T-helper 17 cell (primary cell): Measurements from ENCODE around the gene PYGO2. TPM values are rescaled to one million over a fixed set of nuclear protein-coding genes. Genes with fewer than 3 reads are reported as not detected.
"Not testable (repeated sequence)": the region's sequence is repeated elsewhere in the genome, so short reads cannot be mapped to it uniquely, and the experiment has no call there.

Source experiments
- ATAC-seq: fragments of 150-1000 bp; cut with Tn5 transposase; 2 replicates; pipeline ENCODE4 v1.10.0; 2021; ENCODE audit warnings: mild to moderate bottlenecking, moderate library complexity
- DNase-seq, 3 donors: peaks; one replicate each; pipeline versions ENCODE4 v3.0.0 to v3.0.0-alpha.2; 2020 to 2021
- H3K9me3 ChIP-seq: one replicate; pipeline ENCODE4 v1.7.0; 2013; ENCODE audit warnings: low read length, mild to moderate bottlenecking; ENCODE audit not compliant: control insufficient read depth, poor library complexity, severe bottlenecking
- H3K27ac Mint-ChIP-seq: one replicate; pipeline ENCODE4 v1.8.0; 2022; ENCODE audit warnings: mild to moderate bottlenecking, moderate library complexity, mixed read lengths
- H3K27me3 Mint-ChIP-seq: one replicate; pipeline ENCODE4 v1.8.0; 2022; ENCODE audit warnings: mixed read lengths
- H3K36me3 Mint-ChIP-seq: one replicate; pipeline ENCODE4 v1.8.0; 2022; ENCODE audit warnings: low read depth, mixed read lengths
- H3K4me1 Mint-ChIP-seq: one replicate; pipeline ENCODE4 v1.8.0; 2022; ENCODE audit warnings: mild to moderate bottlenecking, mixed read lengths
- H3K4me3 Mint-ChIP-seq: one replicate; pipeline ENCODE4 v1.8.0; 2022; ENCODE audit warnings: mild to moderate bottlenecking, moderate library complexity, mixed read lengths
- total RNA-seq, 4 donors: library from RNA in 2 of 4; stranded (reverse) in 2 of 4; gene quantifications; one replicate each; pipeline ENCODE4 v1.2.3 and lab custom pipeline; 2022 to 2026

PYGO2 gene
- total RNA-seq, 2 donors from 2014 or later: 34.7 to 45.1 TPM

DNA sequence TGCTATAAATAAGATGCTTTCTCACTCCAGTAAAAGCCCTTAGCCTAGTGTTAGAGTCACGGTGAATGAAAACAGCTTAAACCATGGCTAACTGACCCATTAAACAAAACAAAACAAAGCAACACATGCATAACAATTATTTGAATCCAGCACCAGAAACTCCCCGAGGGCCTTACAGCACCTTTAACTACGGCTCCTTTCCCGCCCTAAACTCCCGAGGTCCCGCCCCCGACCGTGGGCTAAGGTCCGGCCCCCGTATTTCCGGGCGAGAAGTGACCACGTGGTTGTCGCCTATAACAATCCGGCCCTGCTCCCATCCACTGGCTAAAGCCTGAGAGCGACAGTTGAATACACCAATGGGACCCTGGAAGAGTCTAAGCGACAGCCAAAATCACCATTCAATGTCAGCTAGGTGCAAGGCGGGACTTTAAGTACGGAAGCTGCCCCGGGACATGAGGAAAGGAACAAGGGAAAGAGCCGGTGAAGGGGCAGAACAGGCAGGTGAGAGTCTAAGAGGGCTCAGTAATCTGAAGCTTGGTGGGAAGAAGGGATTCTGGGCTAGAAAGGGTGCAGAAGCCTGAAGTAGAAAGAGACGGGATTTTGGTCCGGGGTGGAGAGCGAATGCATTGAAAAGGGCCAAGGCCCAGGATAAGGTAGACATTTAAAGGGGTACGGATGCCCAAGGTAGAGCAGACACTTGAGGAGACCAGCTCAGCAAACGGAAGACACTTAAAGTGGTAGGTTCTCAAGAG lies 21.5 kb upstream of the PYGO2 start, which contains the start of gene FLAD1:
Gene FLAD1 (plus strand): TSS at position 448 of the 752 bp plus-strand sequence. CDS start 351 bp downstream, outside the sequence.
- H3K9me3 ChIP-seq: no peaks in the 10 kb centered on the region
- Mint-ChIP-seq H3K4me3 (no peak within 1 kb of the TSS), H3K36me3 (no peaks in the 10 kb centered on the region), H3K27ac (no peak within 1 kb of the TSS), H3K4me1 (peaks cover 9% of the 10 kb centered on the region), H3K27me3 (no peaks in the 10 kb centered on the region)
- DNase-seq: peak; percentile 85 to 92 (median 85)
- peak; percentile 99 for ATAC-seq

DNA sequence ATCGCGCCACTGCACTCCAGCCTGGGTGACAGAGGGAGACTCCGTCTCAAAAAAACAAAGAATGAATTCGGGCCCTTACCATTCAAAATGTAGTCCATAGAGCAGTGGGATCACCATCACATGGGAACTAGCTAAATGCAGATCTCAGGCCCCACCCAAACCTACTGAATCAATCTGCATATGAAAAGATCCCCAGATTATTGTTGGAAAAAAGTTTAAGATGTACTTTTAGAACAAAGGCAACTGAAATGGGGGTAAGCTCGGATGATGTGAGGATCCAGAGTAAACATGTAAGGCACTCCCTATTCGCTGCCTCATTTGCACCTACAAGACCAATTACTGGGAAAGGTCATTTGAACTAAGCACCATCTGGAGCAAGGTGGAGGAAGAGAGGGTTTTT lies 20.8 kb upstream of the PYGO2 start:
- H3K9me3 ChIP-seq: no peaks in the 10 kb centered on the region
- no peaks in the 10 kb centered on the region for H3K27me3 Mint-ChIP-seq
- peaks cover 14% of the 10 kb centered on the region for H3K4me1 Mint-ChIP-seq
- no peaks in the 10 kb centered on the region for H3K36me3 Mint-ChIP-seq
- no peak overlapping the region for H3K4me3 Mint-ChIP-seq
- no peak for DNase-seq
- no peak overlapping the region for H3K27ac Mint-ChIP-seq
- no peak for ATAC-seq

- Mint-ChIP-seq H3K4me1 (peaks cover 5% of the 10 kb centered on the region), H3K27me3 (no peaks in the 10 kb centered on the region), H3K4me3 (no peak overlapping the region), H3K36me3 (no peaks in the 10 kb centered on the region), H3K27ac (no peak overlapping the region)
- no peak for ATAC-seq
- no peaks in the 10 kb centered on the region for H3K9me3 ChIP-seq
- DNase-seq: no peak
Measured at GRCh38 chr1:154978360-154978759, 16.8 kb upstream of the PYGO2 start.

GRCh38 chr1:154977762-154978161 lies 16.2 kb upstream of the PYGO2 start:
- not testable (repeated sequence) for H3K9me3 ChIP-seq, H3K27ac Mint-ChIP-seq, DNase-seq, H3K36me3 Mint-ChIP-seq, H3K27me3 Mint-ChIP-seq, H3K4me1 Mint-ChIP-seq, ATAC-seq, H3K4me3 Mint-ChIP-seq

DNA sequence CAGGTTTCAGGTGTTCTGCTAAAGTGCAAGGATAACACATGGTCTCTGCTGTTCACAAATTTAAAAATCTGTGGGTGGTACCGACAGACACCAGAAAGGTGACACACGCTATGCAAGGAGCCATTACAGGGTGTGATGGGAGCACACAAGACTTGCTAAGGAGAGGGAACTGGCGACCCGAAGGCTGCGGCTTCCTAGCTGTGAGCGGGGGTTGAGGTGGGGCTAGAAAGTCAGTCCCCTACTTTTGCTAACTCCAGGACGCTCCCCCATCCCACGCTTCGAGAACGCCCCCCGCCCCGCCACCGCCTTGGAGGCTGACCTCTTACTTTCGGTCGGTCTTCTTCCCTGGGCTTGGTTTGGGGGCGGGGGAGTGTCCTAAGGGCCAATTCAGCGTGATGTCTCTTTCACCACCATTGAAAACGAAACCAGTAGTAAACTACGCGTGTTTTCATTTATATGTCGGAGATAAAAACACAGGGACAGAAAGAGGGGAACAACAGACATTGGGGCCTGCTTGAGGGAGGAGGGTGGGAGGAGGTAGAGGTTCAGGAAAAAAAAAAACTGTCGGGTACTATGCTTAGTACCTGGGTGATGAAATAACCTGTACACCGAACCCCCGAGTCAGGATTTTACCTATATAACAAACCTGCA lies 14.0 kb upstream of the PYGO2 start:
- peak in 1 of 3 donors; percentile 37 for DNase-seq
- no peaks in the 10 kb centered on the region for H3K27me3 Mint-ChIP-seq
- no peaks in the 10 kb centered on the region for H3K36me3 Mint-ChIP-seq
- no peak overlapping the region for H3K4me3 Mint-ChIP-seq
- H3K4me1 Mint-ChIP-seq: peaks cover 25% of the 10 kb centered on the region
- no peak for ATAC-seq
- H3K27ac Mint-ChIP-seq: no peak overlapping the region
- H3K9me3 ChIP-seq: no peaks in the 10 kb centered on the region

GRCh38 chr1:154974808-154975408 lies 13.3 kb upstream of the PYGO2 start:
- H3K4me1 Mint-ChIP-seq: peaks cover 25% of the 10 kb centered on the region
- no peak overlapping the region for H3K27ac Mint-ChIP-seq
- H3K9me3 ChIP-seq: no peaks in the 10 kb centered on the region
- no peak overlapping the region for H3K4me3 Mint-ChIP-seq
- H3K36me3 Mint-ChIP-seq: no peaks in the 10 kb centered on the region
- DNase-seq (peak; percentile 86 to 90 (median 88)), ATAC-seq (peak; percentile 51)
- no peaks in the 10 kb centered on the region for H3K27me3 Mint-ChIP-seq

- no peaks in the 10 kb centered on the region for H3K27me3 Mint-ChIP-seq
- no peak within 1 kb of the TSS for H3K27ac Mint-ChIP-seq
- ATAC-seq: peak; percentile 86
- H3K4me1 Mint-ChIP-seq: peaks cover 29% of the 10 kb centered on the region
- H3K4me3 Mint-ChIP-seq: no peak within 1 kb of the TSS
- no peaks in the 10 kb centered on the region for H3K9me3 ChIP-seq
- peak; percentile 86 to 94 (median 91) for DNase-seq
- peaks cover 3% of the 10 kb centered on the region for H3K36me3 Mint-ChIP-seq
Measured at GRCh38 chr1:154974102-154974807, 12.7 kb upstream of the PYGO2 start, which contains the start of gene CKS1B. Gene CKS1B, plus strand, starts transcription at chr1:154974681. Its CDS starts 65 bp downstream, at chr1:154974746.

- no peaks in the 10 kb centered on the region for H3K27me3 Mint-ChIP-seq
- ATAC-seq (peak; percentile 18), DNase-seq (peak; percentile 80 to 85 (median 82))
- H3K4me1 Mint-ChIP-seq: peaks cover 29% of the 10 kb centered on the region
- H3K4me3 Mint-ChIP-seq: no peak overlapping the region
- no peaks in the 10 kb centered on the region for H3K9me3 ChIP-seq
- no peak overlapping the region for H3K27ac Mint-ChIP-seq
- H3K36me3 Mint-ChIP-seq: peaks cover 6% of the 10 kb centered on the region
Measured at GRCh38 chr1:154973344-154974101, 11.9 kb upstream of the PYGO2 start.

- Mint-ChIP-seq H3K4me1 (peaks cover 27% of the 10 kb centered on the region), H3K27ac (no peak overlapping the region), H3K4me3 (no peak overlapping the region), H3K36me3 (peaks cover 9% of the 10 kb centered on the region), H3K27me3 (no peaks in the 10 kb centered on the region)
- no peaks in the 10 kb centered on the region for H3K9me3 ChIP-seq
- no peak for ATAC-seq
- DNase-seq: no peak
Measured at GRCh38 chr1:154972517-154973343, 11.1 kb upstream of the PYGO2 start.

DNA sequence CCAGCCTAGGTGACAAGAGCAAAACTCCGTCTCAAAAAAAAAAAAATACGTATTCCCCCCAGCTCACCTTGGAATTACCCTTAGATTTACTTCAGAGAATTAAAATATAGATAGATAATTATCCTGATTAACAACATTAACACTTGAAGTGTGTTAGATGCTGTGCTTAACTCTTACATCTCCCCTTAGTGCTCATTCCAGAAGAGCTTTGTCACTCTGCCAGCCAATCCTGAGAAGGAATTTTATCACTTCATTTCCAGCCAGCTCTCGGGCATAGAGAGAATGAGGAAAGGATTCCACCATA lies 10.6 kb upstream of the PYGO2 start:
- no peak overlapping the region for H3K27ac Mint-ChIP-seq

GRCh38 chr1:154971341-154971998 lies 9.9 kb upstream of the PYGO2 start:
- Mint-ChIP-seq H3K27me3 (no peaks in the 10 kb centered on the region), H3K27ac (no peak overlapping the region), H3K4me3 (peak overlapping the region; percentile 57), H3K36me3 (peaks cover 9% of the 10 kb centered on the region), H3K4me1 (peaks cover 27% of the 10 kb centered on the region)
- no peaks in the 10 kb centered on the region for H3K9me3 ChIP-seq
- ATAC-seq (no peak), DNase-seq (no peak)

More for the DNA sequence above, 10.6 kb upstream of the PYGO2 start:
- Mint-ChIP-seq H3K4me3 (no peak overlapping the region), H3K36me3 (peaks cover 9% of the 10 kb centered on the region), H3K4me1 (peaks cover 26% of the 10 kb centered on the region), H3K27me3 (no peaks in the 10 kb centered on the region)
- no peak for DNase-seq
- ATAC-seq: no peak
- no peaks in the 10 kb centered on the region for H3K9me3 ChIP-seq
